ENCODE results near the gene ZNF133. TPM values are rescaled to one million over a fixed set of nuclear protein-coding genes. Genes with fewer than 3 reads are reported as not detected.
"Not testable (repeated sequence)": the region's sequence is repeated elsewhere in the genome, so short reads cannot be mapped to it uniquely, and the experiment has no call there.

Gene ZNF133
- total and polyA plus RNA-seq, 3 experiments from 2014 or later: 5.9 to 6.4 (median 6.1) TPM

DNA sequence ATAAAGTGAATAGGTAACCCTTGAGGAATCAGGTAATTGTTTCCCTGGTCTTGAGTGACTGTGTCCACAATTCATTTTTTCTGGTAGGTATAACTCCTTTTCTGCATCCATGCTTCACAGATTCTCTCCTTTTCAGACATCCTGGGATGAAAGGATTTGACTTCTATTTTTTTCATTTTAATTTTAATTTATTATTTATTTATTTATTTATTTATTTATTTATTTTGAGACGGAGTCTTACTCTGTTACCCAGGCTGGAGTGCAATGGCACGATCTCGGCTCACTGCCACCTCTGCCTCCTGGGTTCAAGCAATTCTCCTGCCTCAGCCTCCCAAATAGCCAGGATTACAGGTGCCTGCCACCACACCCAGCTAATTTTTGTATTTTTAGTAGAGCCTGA lies 61.4 kb downstream of the ZNF133 start:
- H3K27me3 Mint-ChIP-seq: peaks cover 7 to 34% of the 10 kb centered on the region in 2 donors
- H3K27me3 ChIP-seq (ENCODE audit: insufficient read depth, low read length, poor library complexity, severe bottlenecking); H3K9me3 ChIP-seq (ENCODE audit: low read length); POLR2A ChIA-PET; H3K4me1 Mint-ChIP-seq; H3K36me3 Mint-ChIP-seq; H3K4me1 ChIP-seq (ENCODE audit: insufficient read depth, low read length); CTCF ChIA-PET; H3K36me3 ChIP-seq (ENCODE audit: insufficient read depth, low read length); H3K9me3 Mint-ChIP-seq; H3K4me3 Mint-ChIP-seq; H3K27ac ChIP-seq (ENCODE audit: low read depth, low read length); DNase-seq; H3K4me3 ChIP-seq (ENCODE audit: low read length); H3K27ac Mint-ChIP-seq: not testable (repeated sequence)

DNA sequence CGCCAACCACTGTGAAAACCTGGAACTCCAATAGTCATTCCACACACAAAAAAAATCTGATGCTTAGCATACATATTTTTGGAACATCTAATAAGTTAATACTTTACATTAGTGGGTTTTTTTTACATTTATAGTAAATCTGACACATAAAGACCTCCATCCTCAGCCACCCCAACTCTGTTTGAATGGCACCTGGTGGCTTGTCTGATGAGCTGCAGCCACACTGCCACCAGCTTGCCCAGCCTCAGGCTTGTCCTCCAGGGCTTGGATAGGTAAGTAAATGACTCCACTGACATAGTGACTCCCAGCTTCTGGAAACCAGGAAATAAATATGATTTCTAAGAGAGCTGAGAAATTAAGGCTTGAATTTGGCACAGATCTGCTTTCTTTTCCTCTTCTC lies 71.5 kb downstream of the ZNF133 start:
- Mint-ChIP-seq H3K27ac (peak overlapping the region in 1 of 8 donors; percentile 12), H3K27me3 (peaks cover 1 to 7% of the 10 kb centered on the region in 2 donors), H3K4me1 (no peaks in the 10 kb centered on the region), H3K4me3 (no peak overlapping the region), H3K9me3 (peaks cover 0 to 2% (median 0%) of the 10 kb centered on the region in 5 donors), H3K36me3 (no peaks in the 10 kb centered on the region)
- H3K4me1 ChIP-seq (ENCODE audit: insufficient read depth, low read length): no peaks in the 10 kb centered on the region
- no peaks in the 10 kb centered on the region for H3K9me3 ChIP-seq (ENCODE audit: low read length)
- DNase-seq: no peak
- no peak overlapping the region for H3K27ac ChIP-seq (ENCODE audit: low read depth, low read length)
- no peak overlapping the region for H3K4me3 ChIP-seq (ENCODE audit: low read length)
- H3K27me3 ChIP-seq (ENCODE audit: insufficient read depth, low read length, poor library complexity, severe bottlenecking): no peaks in the 10 kb centered on the region
- POLR2A ChIA-PET: no interaction called here
- no peaks in the 10 kb centered on the region for H3K36me3 ChIP-seq (ENCODE audit: insufficient read depth, low read length)
- CTCF ChIA-PET: no interaction called here

DNA sequence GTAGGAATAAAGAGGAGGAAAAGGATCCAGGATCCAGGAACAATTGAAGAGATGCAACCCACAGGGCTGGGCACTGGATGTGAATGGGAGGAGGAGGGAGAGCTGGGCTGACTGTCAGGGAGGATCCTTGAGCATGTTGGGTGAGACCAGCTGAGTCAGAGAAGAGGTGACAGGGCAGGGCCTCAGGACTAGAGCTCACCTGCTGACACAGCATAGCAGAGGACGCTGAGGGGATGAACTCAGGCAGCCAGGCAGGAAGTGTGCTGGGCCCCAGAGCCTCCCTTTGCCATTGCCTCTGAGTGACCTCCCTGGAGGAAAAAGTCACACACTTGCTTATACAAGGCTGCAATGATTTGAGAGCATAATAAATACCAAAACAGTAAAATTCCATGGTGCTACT lies 72.3 kb downstream of the ZNF133 start:
- H3K4me1 ChIP-seq (ENCODE audit: insufficient read depth, low read length): no peaks in the 10 kb centered on the region
- Mint-ChIP-seq H3K27me3 (peaks cover 0 to 4% of the 10 kb centered on the region in 2 donors), H3K9me3 (no peaks in the 10 kb centered on the region), H3K4me3 (no peak overlapping the region), H3K36me3 (no peaks in the 10 kb centered on the region), H3K27ac (no peak overlapping the region), H3K4me1 (no peaks in the 10 kb centered on the region)
- POLR2A ChIA-PET: no interaction called here
- no peak for DNase-seq
- no peak overlapping the region for H3K27ac ChIP-seq (ENCODE audit: low read depth, low read length)
- H3K36me3 ChIP-seq (ENCODE audit: insufficient read depth, low read length): no peaks in the 10 kb centered on the region
- H3K9me3 ChIP-seq (ENCODE audit: low read length): no peaks in the 10 kb centered on the region
- no peak overlapping the region for H3K4me3 ChIP-seq (ENCODE audit: low read length)
- CTCF ChIA-PET: no interaction called here
- H3K27me3 ChIP-seq (ENCODE audit: insufficient read depth, low read length, poor library complexity, severe bottlenecking): no peaks in the 10 kb centered on the region

DNA sequence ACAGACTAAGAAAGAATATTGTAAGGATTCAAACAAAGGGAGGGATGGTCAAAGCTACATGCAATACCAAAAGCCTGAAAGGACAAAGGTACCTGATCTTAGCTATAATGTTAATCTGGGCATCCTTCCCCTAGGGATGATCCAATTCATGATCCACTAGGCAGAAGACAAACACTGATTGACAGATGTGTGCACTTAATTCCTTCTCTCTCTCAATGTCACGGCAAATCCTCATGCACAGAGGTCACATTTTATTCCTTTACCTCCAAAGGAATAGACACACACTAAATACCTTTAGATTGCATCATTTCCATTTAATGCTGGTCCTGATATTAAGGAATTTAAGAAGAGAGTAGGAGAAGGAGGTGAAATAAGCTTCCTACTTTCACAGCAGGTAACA lies 73.4 kb downstream of the ZNF133 start:
- Histone ChIP-seq H3K9me3 (ENCODE audit: low read length) (no peaks in the 10 kb centered on the region), H3K27me3 (ENCODE audit: insufficient read depth, low read length, poor library complexity, severe bottlenecking) (no peaks in the 10 kb centered on the region), H3K27ac (ENCODE audit: low read depth, low read length) (no peak overlapping the region), H3K4me1 (ENCODE audit: insufficient read depth, low read length) (no peaks in the 10 kb centered on the region), H3K36me3 (ENCODE audit: insufficient read depth, low read length) (no peaks in the 10 kb centered on the region), H3K4me3 (ENCODE audit: low read length) (no peak overlapping the region)
- ChIA-PET CTCF (no interaction called here), POLR2A (no interaction called here)
- Mint-ChIP-seq H3K4me3 (no peak overlapping the region), H3K9me3 (peaks cover 0 to 1% (median 0%) of the 10 kb centered on the region in 5 donors), H3K27ac (no peak overlapping the region), H3K27me3 (peaks cover 0 to 4% of the 10 kb centered on the region in 2 donors), H3K4me1 (no peaks in the 10 kb centered on the region), H3K36me3 (peaks cover 0 to 2% (median 0%) of the 10 kb centered on the region in 3 donors)
- no peak for DNase-seq

DNA sequence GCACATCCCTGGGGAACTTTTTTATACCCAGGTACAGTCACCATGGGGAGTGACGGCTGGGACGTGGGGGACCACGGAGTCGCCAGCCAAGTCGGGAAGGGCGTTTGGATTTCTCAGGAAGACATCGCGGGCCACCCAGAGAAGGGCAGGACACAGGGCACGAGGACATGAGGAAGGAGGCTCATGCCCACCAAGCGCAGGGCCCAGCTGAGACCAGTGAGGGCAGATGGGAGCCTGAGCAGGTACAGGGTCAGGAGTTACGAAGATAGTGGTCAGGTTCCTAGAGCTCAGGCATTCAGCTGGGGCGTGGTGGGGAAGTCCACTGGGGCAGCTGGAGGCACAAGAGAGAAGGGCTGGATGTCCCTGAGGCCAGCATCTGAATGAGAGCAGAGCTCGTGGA lies 74.6 kb downstream of the ZNF133 start:
- DNase-seq: no peak
- Mint-ChIP-seq H3K4me1 (no peaks in the 10 kb centered on the region), H3K36me3 (peaks cover 0 to 7% (median 0%) of the 10 kb centered on the region in 3 donors), H3K27ac (no peak overlapping the region), H3K9me3 (peaks cover 0 to 4% (median 0%) of the 10 kb centered on the region in 5 donors), H3K27me3 (peaks cover 0 to 5% of the 10 kb centered on the region in 2 donors), H3K4me3 (no peak overlapping the region)
- ChIA-PET CTCF (no interaction called here), POLR2A (no interaction called here)
- Histone ChIP-seq H3K36me3 (ENCODE audit: insufficient read depth, low read length) (no peaks in the 10 kb centered on the region), H3K27me3 (ENCODE audit: insufficient read depth, low read length, poor library complexity, severe bottlenecking) (no peaks in the 10 kb centered on the region), H3K9me3 (ENCODE audit: low read length) (no peaks in the 10 kb centered on the region), H3K4me1 (ENCODE audit: insufficient read depth, low read length) (no peaks in the 10 kb centered on the region), H3K27ac (ENCODE audit: low read depth, low read length) (no peak overlapping the region), H3K4me3 (ENCODE audit: low read length) (no peak overlapping the region)

DNA sequence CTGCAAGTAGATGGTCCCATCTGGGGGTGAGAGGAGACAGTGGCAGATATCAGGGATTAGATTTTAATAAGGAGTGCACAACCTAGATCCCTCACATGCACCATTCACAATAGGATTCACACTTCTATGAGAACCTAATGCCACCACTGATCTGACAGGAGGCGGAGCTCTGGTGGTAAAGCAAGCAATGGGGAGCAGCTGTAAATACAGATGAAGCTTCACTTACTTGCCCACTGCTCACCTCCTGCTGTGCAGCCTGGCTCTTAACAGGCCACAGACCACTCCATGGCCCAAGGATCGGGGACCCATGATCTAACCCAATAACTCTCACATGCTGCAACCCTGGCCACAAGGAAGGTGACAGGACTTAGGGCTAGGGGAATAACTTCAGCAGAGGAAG lies 75.4 kb downstream of the ZNF133 start:
- peaks cover under 1 to 5% of the 10 kb centered on the region in 2 donors for H3K27me3 Mint-ChIP-seq
- peaks cover 0 to 4% (median 0%) of the 10 kb centered on the region in 5 donors for H3K9me3 Mint-ChIP-seq
- H3K36me3 Mint-ChIP-seq: peaks cover 0 to 7% (median 0%) of the 10 kb centered on the region in 3 donors
- Histone ChIP-seq H3K4me3 (ENCODE audit: low read length) (no peak overlapping the region), H3K27me3 (ENCODE audit: insufficient read depth, low read length, poor library complexity, severe bottlenecking) (no peaks in the 10 kb centered on the region), H3K9me3 (ENCODE audit: low read length) (no peaks in the 10 kb centered on the region), H3K36me3 (ENCODE audit: insufficient read depth, low read length) (no peaks in the 10 kb centered on the region), H3K4me1 (ENCODE audit: insufficient read depth, low read length) (no peaks in the 10 kb centered on the region), H3K27ac (ENCODE audit: low read depth, low read length) (no peak overlapping the region)
- ChIA-PET CTCF (no interaction called here), POLR2A (no interaction called here)
- DNase-seq: no peak
- H3K27ac Mint-ChIP-seq: no peak overlapping the region
- no peaks in the 10 kb centered on the region for H3K4me1 Mint-ChIP-seq
- H3K4me3 Mint-ChIP-seq: no peak overlapping the region

DNA sequence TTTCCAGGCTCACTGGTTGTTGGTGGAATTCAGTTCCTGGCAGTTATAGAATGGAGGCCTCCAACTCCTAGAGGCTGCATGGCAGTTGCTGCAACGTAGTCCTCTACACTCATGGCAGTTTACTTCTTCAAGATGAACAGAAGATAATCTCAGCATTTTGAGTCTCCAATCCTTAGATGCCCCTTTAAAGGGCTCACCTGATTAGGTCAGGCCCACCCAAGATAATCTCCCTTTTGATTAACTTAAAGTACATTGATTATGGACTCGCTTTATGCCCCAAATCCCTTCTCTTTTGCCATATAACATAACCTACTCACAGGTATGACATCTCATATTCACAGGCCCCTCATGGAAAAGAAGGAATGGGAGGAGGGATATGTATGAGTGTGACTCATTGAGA lies 76.4 kb downstream of the ZNF133 start:
- no peaks in the 10 kb centered on the region for H3K9me3 ChIP-seq (ENCODE audit: low read length)
- H3K36me3 ChIP-seq (ENCODE audit: insufficient read depth, low read length): no peaks in the 10 kb centered on the region
- no peak overlapping the region for H3K4me3 Mint-ChIP-seq
- peaks cover 0 to 4% (median 0%) of the 10 kb centered on the region in 5 donors for H3K9me3 Mint-ChIP-seq
- POLR2A ChIA-PET: no interaction called here
- no peak overlapping the region for H3K27ac ChIP-seq (ENCODE audit: low read depth, low read length)
- CTCF ChIA-PET: no interaction called here
- H3K27me3 ChIP-seq (ENCODE audit: insufficient read depth, low read length, poor library complexity, severe bottlenecking): no peaks in the 10 kb centered on the region
- no peak overlapping the region for H3K27ac Mint-ChIP-seq
- H3K4me1 ChIP-seq (ENCODE audit: insufficient read depth, low read length): no peaks in the 10 kb centered on the region
- no peak overlapping the region for H3K4me3 ChIP-seq (ENCODE audit: low read length)
- peaks cover 5% of the 10 kb centered on the region in 2 donors for H3K27me3 Mint-ChIP-seq
- no peaks in the 10 kb centered on the region for H3K4me1 Mint-ChIP-seq
- peaks cover 0 to 7% (median 0%) of the 10 kb centered on the region in 3 donors for H3K36me3 Mint-ChIP-seq
- no peak for DNase-seq

Measured in CD8-positive, alpha-beta memory T cell (primary cell).